ENCODE data around the gene RPS6KB2. TPM values are rescaled to one million over a fixed set of nuclear protein-coding genes. Genes with fewer than 3 reads are reported as not detected.

The RPS6KB2 gene
- polyA plus RNA-seq, 1 donor from 2014 or later: 92.8 TPM

DNA sequence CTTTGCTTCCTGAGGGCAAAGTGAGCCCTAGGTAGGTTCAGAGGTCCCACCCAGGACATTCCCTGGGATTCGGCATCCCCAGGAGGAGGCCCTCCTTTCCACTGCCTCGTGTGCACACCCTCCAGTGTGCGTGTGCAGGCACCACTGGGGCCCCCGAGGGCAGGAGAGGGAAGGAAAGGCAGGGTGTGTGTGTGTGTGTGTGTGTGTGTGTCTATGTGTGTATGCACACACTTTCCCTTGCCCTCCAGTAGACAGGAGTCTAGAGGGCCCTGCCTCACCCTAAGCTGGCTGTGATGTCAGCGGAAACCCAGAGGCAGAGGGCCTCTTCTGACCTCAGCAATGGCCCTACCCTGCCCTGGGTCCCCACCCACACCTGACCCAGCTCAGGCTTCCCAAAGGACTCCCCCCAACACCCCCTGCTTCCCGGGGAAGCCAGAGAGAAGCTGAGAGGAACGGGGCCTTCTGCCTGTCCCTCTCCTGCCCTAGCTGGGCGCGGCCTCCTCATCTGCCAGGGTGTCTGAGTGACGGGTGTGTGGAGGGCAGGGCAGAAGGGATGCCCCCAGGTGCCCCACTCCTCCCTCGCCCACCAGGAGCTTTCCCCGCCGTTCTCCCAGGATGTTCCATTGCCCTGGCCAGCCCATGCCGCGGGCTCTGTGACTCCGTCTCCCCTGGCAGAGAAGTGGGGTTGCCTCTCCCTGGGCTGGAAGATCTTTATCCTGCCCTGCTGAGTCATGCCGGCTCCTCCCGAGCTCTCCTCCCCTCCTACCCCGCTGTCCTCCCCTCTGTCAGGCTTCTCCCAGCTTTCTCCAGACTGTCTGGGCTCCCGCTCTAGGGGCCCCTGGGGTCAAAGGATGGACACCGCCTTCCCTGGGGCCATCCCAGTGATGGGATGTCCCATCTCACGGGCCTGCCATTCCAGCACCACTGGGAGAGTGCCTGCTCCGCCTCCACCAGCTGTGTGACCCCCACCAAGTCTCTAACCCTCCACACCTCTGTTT lies 48.9 kb upstream of the RPS6KB2 start:
- H3K27me3 ChIP-seq (ENCODE audit: insufficient read depth, low read depth, low read length): peaks cover 19% of the 10 kb centered on the region
- no peak overlapping the region for H3K4me3 ChIP-seq (ENCODE audit: low read length)
- no peaks in the 10 kb centered on the region for H3K9me3 ChIP-seq (ENCODE audit: low read length)
- no peaks in the 10 kb centered on the region for H3K36me3 ChIP-seq (ENCODE audit: insufficient read depth, low read length)
- no peaks in the 10 kb centered on the region for H3K9me2 ChIP-seq (ENCODE audit: insufficient read depth, low read length)
- no peaks in the 10 kb centered on the region for H4K20me1 ChIP-seq (ENCODE audit: insufficient read depth)
- H3F3A ChIP-seq (ENCODE audit: insufficient read depth, low read length, poor library complexity, severe bottlenecking): no peaks in the 10 kb centered on the region
- H2AFZ ChIP-seq (ENCODE audit: low read depth, low read length): no peak overlapping the region
- TF ChIP-seq EZH2 (IDR thresholded peaks at IDR 0.05; ENCODE audit: borderline replicate concordance, insufficient read depth, low read length, poor library complexity, severe bottlenecking): no peak
- TF ChIP-seq, protein P1, sequence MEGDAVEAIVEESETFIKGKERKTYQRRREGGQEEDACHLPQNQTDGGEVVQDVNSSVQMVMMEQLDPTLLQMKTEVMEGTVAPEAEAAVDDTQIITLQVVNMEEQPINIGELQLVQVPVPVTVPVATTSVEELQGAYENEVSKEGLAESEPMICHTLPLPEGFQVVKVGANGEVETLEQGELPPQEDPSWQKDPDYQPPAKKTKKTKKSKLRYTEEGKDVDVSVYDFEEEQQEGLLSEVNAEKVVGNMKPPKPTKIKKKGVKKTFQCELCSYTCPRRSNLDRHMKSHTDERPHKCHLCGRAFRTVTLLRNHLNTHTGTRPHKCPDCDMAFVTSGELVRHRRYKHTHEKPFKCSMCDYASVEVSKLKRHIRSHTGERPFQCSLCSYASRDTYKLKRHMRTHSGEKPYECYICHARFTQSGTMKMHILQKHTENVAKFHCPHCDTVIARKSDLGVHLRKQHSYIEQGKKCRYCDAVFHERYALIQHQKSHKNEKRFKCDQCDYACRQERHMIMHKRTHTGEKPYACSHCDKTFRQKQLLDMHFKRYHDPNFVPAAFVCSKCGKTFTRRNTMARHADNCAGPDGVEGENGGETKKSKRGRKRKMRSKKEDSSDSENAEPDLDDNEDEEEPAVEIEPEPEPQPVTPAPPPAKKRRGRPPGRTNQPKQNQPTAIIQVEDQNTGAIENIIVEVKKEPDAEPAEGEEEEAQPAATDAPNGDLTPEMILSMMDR (IDR thresholded peaks at IDR 0.05; ENCODE audit: poor library complexity, severe bottlenecking): no peak
- no peak for TF ChIP-seq EP300 (conservative IDR thresholded peaks at IDR 0.05; ENCODE audit: poor library complexity, severe bottlenecking)
- no peak for TF ChIP-seq POLR2AphosphoS5 (IDR thresholded peaks at IDR 0.05)
- TF ChIP-seq MXI1 (conservative IDR thresholded peaks at IDR 0.05; ENCODE audit: poor library complexity, severe bottlenecking): no peak
- TF ChIP-seq, protein P2, sequence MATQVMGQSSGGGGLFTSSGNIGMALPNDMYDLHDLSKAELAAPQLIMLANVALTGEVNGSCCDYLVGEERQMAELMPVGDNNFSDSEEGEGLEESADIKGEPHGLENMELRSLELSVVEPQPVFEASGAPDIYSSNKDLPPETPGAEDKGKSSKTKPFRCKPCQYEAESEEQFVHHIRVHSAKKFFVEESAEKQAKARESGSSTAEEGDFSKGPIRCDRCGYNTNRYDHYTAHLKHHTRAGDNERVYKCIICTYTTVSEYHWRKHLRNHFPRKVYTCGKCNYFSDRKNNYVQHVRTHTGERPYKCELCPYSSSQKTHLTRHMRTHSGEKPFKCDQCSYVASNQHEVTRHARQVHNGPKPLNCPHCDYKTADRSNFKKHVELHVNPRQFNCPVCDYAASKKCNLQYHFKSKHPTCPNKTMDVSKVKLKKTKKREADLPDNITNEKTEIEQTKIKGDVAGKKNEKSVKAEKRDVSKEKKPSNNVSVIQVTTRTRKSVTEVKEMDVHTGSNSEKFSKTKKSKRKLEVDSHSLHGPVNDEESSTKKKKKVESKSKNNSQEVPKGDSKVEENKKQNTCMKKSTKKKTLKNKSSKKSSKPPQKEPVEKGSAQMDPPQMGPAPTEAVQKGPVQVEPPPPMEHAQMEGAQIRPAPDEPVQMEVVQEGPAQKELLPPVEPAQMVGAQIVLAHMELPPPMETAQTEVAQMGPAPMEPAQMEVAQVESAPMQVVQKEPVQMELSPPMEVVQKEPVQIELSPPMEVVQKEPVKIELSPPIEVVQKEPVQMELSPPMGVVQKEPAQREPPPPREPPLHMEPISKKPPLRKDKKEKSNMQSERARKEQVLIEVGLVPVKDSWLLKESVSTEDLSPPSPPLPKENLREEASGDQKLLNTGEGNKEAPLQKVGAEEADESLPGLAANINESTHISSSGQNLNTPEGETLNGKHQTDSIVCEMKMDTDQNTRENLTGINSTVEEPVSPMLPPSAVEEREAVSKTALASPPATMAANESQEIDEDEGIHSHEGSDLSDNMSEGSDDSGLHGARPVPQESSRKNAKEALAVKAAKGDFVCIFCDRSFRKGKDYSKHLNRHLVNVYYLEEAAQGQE (IDR thresholded peaks at IDR 0.05; ENCODE audit: borderline replicate concordance): no peak
- TF ChIP-seq RAD21 (conservative IDR thresholded peaks at IDR 0.05): no peak
- TF ChIP-seq SMC3 (conservative IDR thresholded peaks at IDR 0.05; ENCODE audit: poor library complexity): no peak
- TF ChIP-seq TAF1 (IDR thresholded peaks at IDR 0.05; ENCODE audit: low read depth): no peak
- no peak overlapping the region for H3K4me2 ChIP-seq (ENCODE audit: low read length)
- H3K79me2 ChIP-seq (replicated peaks; ENCODE audit: insufficient read depth, low read length): no peaks in the 10 kb centered on the region
- H3K27ac ChIP-seq (ENCODE audit: low read length): no peak overlapping the region
- H3K9ac ChIP-seq (ENCODE audit: low read length): no peak overlapping the region

DNA sequence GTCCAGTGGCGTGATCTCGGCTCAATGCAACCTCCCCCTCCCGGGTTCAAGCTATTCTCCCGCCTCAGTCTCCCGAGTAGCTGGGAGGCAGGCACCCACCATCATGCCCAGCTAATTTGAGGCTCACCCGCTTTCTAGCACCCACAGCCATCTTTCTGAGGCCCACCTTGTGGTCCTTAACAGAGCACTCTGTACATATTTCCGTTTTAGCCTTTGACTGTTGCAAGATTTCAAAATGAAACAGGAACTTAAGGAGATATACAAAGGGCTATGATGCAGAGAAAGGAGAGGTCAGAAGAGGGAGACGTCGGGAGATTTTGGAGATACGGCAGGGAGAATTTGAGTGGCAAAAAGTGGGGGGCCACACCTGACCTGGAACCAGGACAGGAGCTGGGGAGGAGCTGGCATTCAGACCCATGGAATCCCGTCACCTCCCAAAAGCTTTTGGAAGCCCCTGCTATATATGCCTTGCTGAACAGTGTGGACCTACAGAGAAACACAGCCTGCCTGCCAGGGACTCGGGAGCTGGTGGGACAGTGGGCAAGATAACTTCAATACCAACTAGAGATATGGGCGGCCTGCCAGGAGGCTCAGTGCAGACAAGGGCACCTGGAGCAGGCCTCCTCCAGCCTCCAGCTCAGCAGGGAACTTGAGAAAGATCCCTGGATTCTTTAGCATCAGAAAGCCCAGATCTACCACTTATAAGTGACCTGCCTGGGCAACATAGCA lies 46.9 kb upstream of the RPS6KB2 start:
- no peaks in the 10 kb centered on the region for H3K79me2 ChIP-seq (replicated peaks; ENCODE audit: insufficient read depth, low read length)
- H3K9me2 ChIP-seq (ENCODE audit: insufficient read depth, low read length): no peaks in the 10 kb centered on the region
- no peaks in the 10 kb centered on the region for H3F3A ChIP-seq (ENCODE audit: insufficient read depth, low read length, poor library complexity, severe bottlenecking)
- no peaks in the 10 kb centered on the region for H3K36me3 ChIP-seq (ENCODE audit: insufficient read depth, low read length)
- H3K4me3 ChIP-seq (ENCODE audit: low read length): no peak overlapping the region
- no peak overlapping the region for H2AFZ ChIP-seq (ENCODE audit: low read depth, low read length)
- no peaks in the 10 kb centered on the region for H3K9me3 ChIP-seq (ENCODE audit: low read length)
- peaks cover 2% of the 10 kb centered on the region for H3K27me3 ChIP-seq (ENCODE audit: insufficient read depth, low read depth, low read length)
- no peak overlapping the region for H3K9ac ChIP-seq (ENCODE audit: low read length)
- H4K20me1 ChIP-seq (ENCODE audit: insufficient read depth): no peaks in the 10 kb centered on the region
- H3K4me2 ChIP-seq (ENCODE audit: low read length): no peak overlapping the region
- TF ChIP-seq EZH2 (IDR thresholded peaks at IDR 0.05; ENCODE audit: borderline replicate concordance, insufficient read depth, low read length, poor library complexity, severe bottlenecking): no peak
- no peak overlapping the region for H3K27ac ChIP-seq (ENCODE audit: low read length)
